GM12878 (cell line): ENCODE data around the gene DIO1. TPM values are rescaled to one million over a fixed set of nuclear protein-coding genes. Genes with fewer than 3 reads are reported as not detected.

Source experiments
- ATAC-seq: fragments of 200-7000 bp; cut with Tn5 transposase; 3 replicates; pipeline ENCODE4 v1.9.1; 2020; ENCODE audit warnings: mild to moderate bottlenecking, moderate library complexity
- BruUV-seq: library from RNA; stranded (reverse); fragments of 400-500 nt; replicated peaks from 2 replicates; lab custom pipeline; 2021; lab: Mats Ljungman, UMichigan
- CTCF ChIA-PET: fragments of 300-600 bp; sonication (Branson Sonifier 250); formaldehyde crosslinking; extraction: SDS; loops from one replicate; lab custom pipeline; 2021; ENCODE audit warnings: inconsistent platforms; lab: Yijun Ruan, JAX
- POLR2A ChIA-PET: fragments of 350-600 bp; formaldehyde crosslinking; extraction: SDS; loops from one replicate; lab custom pipeline; 2021; ENCODE audit warnings: inconsistent platforms; lab: Charles Lee
- RAD21 ChIA-PET: fragments of 300-600 bp; sonication (Branson Sonifier 250); formaldehyde crosslinking; loops from one replicate; lab custom pipeline; 2023; ENCODE audit warnings: antibody characterized with exemption; ENCODE audit not compliant: unreplicated experiment; lab: Charles Lee
- SMC1A ChIA-PET: fragments of 300-600 bp; sonication (Branson Sonifier 250); formaldehyde crosslinking; loops from one replicate; lab custom pipeline; 2023; ENCODE audit not compliant: unreplicated experiment, uncharacterized antibody; lab: Charles Lee
- DNase-seq: peaks from one replicate; pipeline ENCODE4 v3.0.0-alpha.2; 2011; ENCODE audit warnings: low read depth, low spot score
- FAIRE-seq: peaks from 3 replicates; lab custom pipeline; 2011; peaks lifted over from hg19 to GRCh38; lab: Jason Lieb, UNC
- H2AFZ ChIP-seq: 2 replicates; pipeline ENCODE4 v1.6.0; 2011; ENCODE audit warnings: low read depth, low read length, control low read depth; ENCODE audit not compliant: control insufficient read depth
- H3K27ac ChIP-seq: 2 replicates; pipeline ENCODE4 v1.5.1; 2011; ENCODE audit warnings: control low read depth; ENCODE audit not compliant: control insufficient read depth, insufficient read depth
- H3K27me3 ChIP-seq, 2 experiments: replicated peaks in 1 of 2; 2 replicates each; pipeline versions ENCODE4 v1.6.0 to v1.6.1; 2011; ENCODE audit warnings: low read length in 1 of 2; ENCODE audit not compliant: control insufficient read depth in 2 of 2, insufficient read depth in 2 of 2
- H3K36me3 ChIP-seq, 2 experiments: 2 replicates each; pipeline ENCODE4 v1.5.1; 2011; ENCODE audit warnings: low read length in 1 of 2; ENCODE audit not compliant: control insufficient read depth in 2 of 2, insufficient read depth in 2 of 2
- H3K4me1 ChIP-seq: 2 replicates; pipeline ENCODE4 v1.6.1; 2011; ENCODE audit warnings: mild to moderate bottlenecking, low read length, moderate library complexity, mixed read lengths; ENCODE audit not compliant: control insufficient read depth, insufficient read depth
- H3K4me2 ChIP-seq: 2 replicates; pipeline ENCODE4 v1.6.0; 2011; ENCODE audit warnings: control low read depth; ENCODE audit not compliant: control insufficient read depth, insufficient read depth
- H3K4me3 ChIP-seq: fragments of 200-600 bp; sonication (generic); 2 replicates; pipeline ENCODE4 v1.5.1; 2016
- H3K79me2 ChIP-seq: 2 replicates; pipeline ENCODE4 v1.6.0; 2011; ENCODE audit warnings: low read length; ENCODE audit not compliant: control insufficient read depth, insufficient read depth
- H3K9ac ChIP-seq: 2 replicates; pipeline ENCODE4 v1.8.0; 2011; ENCODE audit warnings: low read length, control low read depth, mixed read lengths; ENCODE audit not compliant: control insufficient read depth, insufficient read depth
- H3K9me3 ChIP-seq: replicated peaks from 3 replicates; pipeline ENCODE4 v1.5.1; 2011; ENCODE audit warnings: mild to moderate bottlenecking, low read length; ENCODE audit not compliant: control insufficient read depth, insufficient read depth
- H4K20me1 ChIP-seq: 2 replicates; pipeline ENCODE4 v1.6.0; 2011; ENCODE audit not compliant: control insufficient read depth, insufficient read depth
- BACH1 ChIP-seq: fragments of 450-650 bp; IDR thresholded peaks from 2 replicates; pipeline ENCODE4 v1.6.1; 2017; ENCODE audit warnings: mild to moderate bottlenecking, borderline replicate concordance
- FOS ChIP-seq: IDR thresholded peaks from 3 replicates; pipeline ENCODE4 v1.6.1; 2011; ENCODE audit warnings: borderline replicate concordance; ENCODE audit not compliant: insufficient read length; ENCODE audit errors: extremely low read depth
- HCFC1 ChIP-seq: fragments of 150-350 bp; IDR thresholded peaks from 2 replicates; pipeline ENCODE4 v1.6.1; 2014; ENCODE audit warnings: low read length
- KLF5 ChIP-seq: fragments of 450-650 bp; IDR thresholded peaks from 2 replicates; pipeline ENCODE4 v1.6.1; 2014; ENCODE audit warnings: mild to moderate bottlenecking; ENCODE audit not compliant: partially characterized antibody
- MXI1 ChIP-seq: fragments of 150-350 bp; IDR thresholded peaks from 2 replicates; pipeline ENCODE4 v1.6.1; 2011; ENCODE audit warnings: low read depth, mild to moderate bottlenecking, inconsistent platforms, low read length, improper control_type of control experiment
- MYB ChIP-seq: fragments of 150-350 bp; IDR thresholded peaks from 2 replicates; pipeline ENCODE4 v1.6.1; 2014; ENCODE audit warnings: mild to moderate bottlenecking, low read depth, low read length, borderline replicate concordance
- MYC ChIP-seq: IDR thresholded peaks from 2 replicates; pipeline ENCODE4 v1.6.1; 2011; ENCODE audit warnings: mild to moderate bottlenecking, low read length, moderate library complexity, inconsistent platforms; ENCODE audit not compliant: insufficient read depth, insufficient replicate concordance, insufficient read length, severe bottlenecking
- PML ChIP-seq: IDR thresholded peaks from 2 replicates; pipeline ENCODE4 v1.6.1; 2012; ENCODE audit warnings: low read length, inconsistent platforms
- SMAD5 ChIP-seq: IDR thresholded peaks from 2 replicates; pipeline ENCODE4 v1.6.1; 2016; ENCODE audit warnings: antibody characterized with exemption, low read depth
- SP1 ChIP-seq: IDR thresholded peaks from one replicate; pipeline ENCODE4 v1.6.1; 2011; ENCODE audit warnings: low read depth, low read length
- TARDBP ChIP-seq: IDR thresholded peaks from 2 replicates; pipeline ENCODE4 v1.6.1; 2016; ENCODE audit warnings: borderline replicate concordance
- ZZZ3 ChIP-seq: IDR thresholded peaks from 2 replicates; pipeline ENCODE4 v1.6.1; 2011; ENCODE audit warnings: low read depth; ENCODE audit not compliant: control insufficient read depth, insufficient read length
- WGBS: methylation state at CpG from one replicate; pipeline ENCODE4 v1.1.6; 2016; ENCODE audit warnings: low lambda C conversion rate; ENCODE audit not compliant: insufficient replicate concordance, insufficient coverage; ENCODE audit errors: missing lambda C conversion rate; 5-methylcytosine and 5-hydroxymethylcytosine counted together
- in situ Hi-C: fragments of 300-500 bp; cut with MboI; formaldehyde crosslinking; loops from 9 replicates; pipeline ENCODE4 v1.14.3; 2018; ENCODE audit warnings: mixed read lengths
- intact Hi-C: fragments of 100-400 bp; cut with micrococcal nuclease; formaldehyde crosslinking; loops from one replicate; pipeline ENCODE4 v1.14.2; 2022; ENCODE audit not compliant: unreplicated experiment
- polyA plus RNA-seq, 11 experiments: library from polyadenylated mRNA; depleted of rRNA in 4 of 11; unstranded in 6 of 11; stranded (reverse) in 5 of 11; fragments of >200 nt; fragmentation: Nextera tagmentation in 4 of 11; fragmentation: Illumina TruSeq in 1 of 11; extraction: Ambion mirVana in 4 of 11; extraction: Trizol in 1 of 11; gene quantifications; 1 replicate in 1 of 11; 2 replicates in 10 of 11; pipeline versions ENCODE4 v1.2.1 to v1.2.3, GENCODE V29; 2011 to 2016; ENCODE audit warnings: inconsistent platforms in 2 of 11, missing spikeins in 2 of 11, low read depth in 1 of 11
- total RNA-seq, 4 experiments: library from RNA; depleted of rRNA in 3 of 4; stranded (reverse); fragments of >200 nt in 3 of 4; fragmentation: Illumina TruSeq in 1 of 4; extraction: Trizol in 1 of 4; gene quantifications; 2 replicates each; pipeline versions ENCODE4 v1.2.1 to v1.2.3, GENCODE V29; 2013 to 2021

The DIO1 gene
- total and polyA plus RNA-seq, 10 of the 15 experiments (the other 5 are each of a cell fraction or from before 2014, with no cell fraction given) = 0.11 to 0.26 (median 0.12) TPM; not detected in 6

DNA sequence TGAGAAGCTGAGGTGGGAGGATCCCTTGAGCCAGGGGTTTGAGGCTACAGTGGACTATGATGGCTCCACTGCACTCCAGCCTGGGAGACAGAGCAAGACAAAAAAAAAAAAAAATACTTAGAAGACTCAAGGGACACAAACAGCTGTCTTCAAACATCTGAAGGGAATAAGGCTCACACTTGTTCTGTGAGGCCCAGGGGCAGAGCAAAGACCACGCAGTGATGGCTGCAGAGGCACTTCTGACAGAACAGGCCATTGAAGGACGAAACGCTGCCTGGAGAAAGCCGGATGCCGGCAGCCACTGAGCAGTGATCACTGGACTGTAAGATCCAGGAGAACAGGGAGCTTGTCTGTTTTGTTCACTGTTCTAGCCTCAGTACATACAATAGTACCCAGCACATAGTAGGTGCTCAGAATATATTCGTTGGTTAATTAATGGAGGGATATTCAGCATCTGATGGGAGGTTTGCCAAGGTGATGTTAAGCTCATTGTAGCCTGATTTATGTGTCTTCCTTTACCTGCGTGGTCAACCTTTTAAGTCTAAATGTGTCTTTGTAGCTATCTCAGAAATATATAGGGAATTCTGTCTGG lies 43.8 kb upstream of the DIO1 start:
- ChIA-PET SMC1A (interaction anchor here (1.2 to 2.6 kb wide), 3 partner anchors 10 to 99 kb away, joined by 5 to 14 read pairs (median 10); no protein-coding TSS in a partner anchor), POLR2A (no interaction called here), RAD21 (interaction anchor here (2.5 kb wide), 1 partner anchor 11 kb away, joined by 12 read pairs; no protein-coding TSS in a partner anchor), CTCF (interaction anchor here (0.7 to 4.1 kb wide), 4 partner anchors 10 to 465 kb away, joined by 3 to 29 read pairs (median 3); no protein-coding TSS in a partner anchor)
- no peaks in the 10 kb centered on the region for H3K79me2 ChIP-seq
- intact Hi-C loops (no loop called here), in situ Hi-C loops (loop anchor here (25.0 kb wide), 1 partner anchor 212 kb away; the partner anchor contains the start of genes TCEANC2 and TMEM59)
- H3K27me3 ChIP-seq = no peaks in the 10 kb centered on the region
- H3K9me3 ChIP-seq = no peaks in the 10 kb centered on the region
- no peak overlapping the region for H3K9ac ChIP-seq
- FAIRE-seq (no peak), DNase-seq (no peak), ATAC-seq (no peak)
- WGBS = 90% methylated on average over 7 of the region's 7 CpGs
- no peak overlapping the region for H2AFZ ChIP-seq
- H3K4me3 ChIP-seq = no peak overlapping the region
- no peaks in the 10 kb centered on the region; a peak in 2 of 4 replicates for H3K36me3 ChIP-seq
- H3K4me2 ChIP-seq = no peak overlapping the region
- BruUV-seq = no TSS peak
- no peaks in the 10 kb centered on the region for H4K20me1 ChIP-seq
- no peak overlapping the region for H3K27ac ChIP-seq
- TF ChIP-seq BACH1 (no peak), MYC (no peak), MXI1 (no peak), ZZZ3 (no peak), MYB (no peak), HCFC1 (no peak), SMAD5 (no peak), KLF5 (no peak), TARDBP (no peak), PML (no peak), FOS (no peak), SP1 (no peak)
- no peaks in the 10 kb centered on the region for H3K4me1 ChIP-seq
